SK-N-SH (cell line): ENCODE data around the gene ACVR1B. TPM values are rescaled to one million over a fixed set of nuclear protein-coding genes. Genes with fewer than 3 reads are reported as not detected.

Experiments
- CTCF ChIA-PET: fragments of 300-600, 350-600 bp; formaldehyde crosslinking; extraction: SDS; loops from one replicate; lab custom pipeline; 2021; lab: Yijun Ruan, JAX
- POLR2A ChIA-PET: fragments of 350-600 bp; sonication (Branson Sonifier 250); formaldehyde crosslinking; extraction: SDS; loops from one replicate; lab custom pipeline; 2020; ENCODE audit warnings: antibody characterized with exemption, inconsistent platforms; lab: Yijun Ruan, JAX
- DNase-seq: peaks from one replicate; pipeline ENCODE4 v3.0.0; 2012
- H2AFZ ChIP-seq: fragments of 200-600 bp; sonication (generic); 2 replicates; pipeline ENCODE4 v1.8.1; 2016; ENCODE audit warnings: antibody characterized with exemption, mild to moderate bottlenecking, low read depth
- H3F3A ChIP-seq: fragments of 200-600 bp; sonication (generic); replicated peaks from 2 replicates; pipeline ENCODE3; 2016; ENCODE audit warnings: antibody characterized with exemption, mild to moderate bottlenecking; ENCODE audit not compliant: insufficient read depth
- H3K27ac ChIP-seq, 2 experiments: fragments of 200-500 bp in 1 of 2; fragments of 200-600 bp in 1 of 2; sonication (Bioruptor generic) in 1 of 2; sonication (generic), shearing (Covaris generic) in 1 of 2; 2 replicates each; pipeline versions ENCODE4 v1.5.1 to v1.6.1; 2014 to 2016; ENCODE audit warnings: low read depth in 2 of 2, inconsistent platforms in 1 of 2, low read length in 1 of 2, mild to moderate bottlenecking in 1 of 2, mixed read lengths in 1 of 2
- H3K27me3 ChIP-seq: fragments of 200-600 bp; sonication (generic), shearing (Covaris generic); 2 replicates; pipeline ENCODE4 v1.6.1; 2016; ENCODE audit warnings: mixed run types; ENCODE audit not compliant: insufficient read depth
- H3K36me3 ChIP-seq, 2 experiments: fragments of 200-500 bp in 1 of 2; fragments of 200-600 bp in 1 of 2; sonication (Bioruptor generic) in 1 of 2; sonication (generic) in 1 of 2; replicated peaks in 1 of 2; 2 replicates each; pipeline versions ENCODE3 to v1.5.1; 2014 to 2016; ENCODE audit warnings: low read length in 1 of 2, mild to moderate bottlenecking in 1 of 2; ENCODE audit not compliant: insufficient read depth in 2 of 2, control insufficient read depth in 1 of 2
- H3K4me1 ChIP-seq, 2 experiments: fragments of 200-500 bp in 1 of 2; fragments of 200-600 bp in 1 of 2; sonication (Bioruptor generic) in 1 of 2; sonication (generic), shearing (Covaris generic) in 1 of 2; 2 replicates each; pipeline versions ENCODE4 v1.5.1 to v1.6.1; 2014 to 2016; ENCODE audit warnings: low read depth in 1 of 2, low read length in 1 of 2, mixed run types in 1 of 2; ENCODE audit not compliant: insufficient read depth in 2 of 2, control insufficient read depth in 1 of 2
- H3K4me2 ChIP-seq: fragments of 200-600 bp; sonication (generic), shearing (Covaris generic); 2 replicates; pipeline ENCODE4 v1.6.1; 2017; ENCODE audit warnings: mixed run types
- H3K4me3 ChIP-seq, 2 experiments: fragments of 200-500 bp in 1 of 2; fragments of 200-600 bp in 1 of 2; sonication (Bioruptor generic) in 1 of 2; sonication (generic), shearing (Covaris generic) in 1 of 2; 2 replicates each; pipeline versions ENCODE4 v1.5.1 to v1.8.1; 2014 to 2016; ENCODE audit warnings: low read depth in 2 of 2, inconsistent platforms in 1 of 2, low read length in 1 of 2, mild to moderate bottlenecking in 1 of 2, mixed read lengths in 1 of 2, moderate library complexity in 1 of 2
- H3K79me2 ChIP-seq: fragments of 200-600 bp; sonication (generic); 2 replicates; pipeline ENCODE4 v1.8.1; 2017; ENCODE audit warnings: mild to moderate bottlenecking; ENCODE audit not compliant: insufficient read depth
- H3K9ac ChIP-seq: fragments of 200-600 bp; sonication (generic); 2 replicates; pipeline ENCODE4 v1.6.1; 2017; ENCODE audit warnings: mixed run types
- H3K9me2 ChIP-seq: fragments of 200-600 bp; sonication (generic); 2 replicates; pipeline ENCODE4 v1.6.1; 2017; ENCODE audit warnings: mixed run types
- H3K9me3 ChIP-seq: fragments of 200-600 bp; sonication (generic); 2 replicates; pipeline ENCODE4 v1.6.1; 2017; ENCODE audit warnings: mixed run types, mild to moderate bottlenecking, moderate library complexity
- H4K20me1 ChIP-seq: fragments of 200-600 bp; sonication (generic); 2 replicates; pipeline ENCODE4 v1.6.1; 2017; ENCODE audit warnings: mild to moderate bottlenecking, mixed run types; ENCODE audit not compliant: insufficient read depth
- MEF2A ChIP-seq: IDR thresholded peaks from 2 replicates; pipeline ENCODE4 v1.4.0; 2012; ENCODE audit warnings: low read depth, borderline replicate concordance
- NFIC ChIP-seq: IDR thresholded peaks from 2 replicates; pipeline ENCODE4 v1.4.0; 2012; ENCODE audit warnings: borderline replicate concordance
- REST ChIP-seq: IDR thresholded peaks from 2 replicates; pipeline ENCODE4 v1.6.1; 2012; ENCODE audit warnings: mild to moderate bottlenecking, low read depth, low read length, moderate library complexity
- RXRA ChIP-seq: IDR thresholded peaks from 2 replicates; pipeline ENCODE4 v1.4.0; 2012; ENCODE audit warnings: low read depth, mild to moderate bottlenecking, borderline replicate concordance
- SIN3A ChIP-seq: IDR thresholded peaks from 2 replicates; pipeline ENCODE4 v1.6.1; 2012; ENCODE audit warnings: low read depth, mild to moderate bottlenecking, low read length, moderate library complexity, borderline replicate concordance
- SMC3 ChIP-seq: IDR thresholded peaks from 2 replicates; pipeline ENCODE4 v1.6.1; 2012; ENCODE audit warnings: low read depth, low read length, improper control_type of control experiment
- TEAD4 ChIP-seq: IDR thresholded peaks from 2 replicates; pipeline ENCODE4 v1.4.0; 2012; ENCODE audit warnings: mild to moderate bottlenecking, borderline replicate concordance; ENCODE audit not compliant: insufficient read depth
- USF1 ChIP-seq: IDR thresholded peaks from 2 replicates; pipeline ENCODE4 v1.4.0; 2012; ENCODE audit warnings: low read depth, borderline replicate concordance
- YY1 ChIP-seq: IDR thresholded peaks from 2 replicates; pipeline ENCODE4 v1.4.0; 2012; ENCODE audit warnings: low read depth, mild to moderate bottlenecking
- ZBTB33 ChIP-seq: IDR thresholded peaks from 2 replicates; pipeline ENCODE4 v1.4.0; 2012; ENCODE audit warnings: low read depth, borderline replicate concordance
- WGBS: methylation state at CpG from one replicate; pipeline ENCODE4 v1.1.6; 2017; ENCODE audit warnings: low lambda C conversion rate; 5-methylcytosine and 5-hydroxymethylcytosine counted together
- polyA plus RNA-seq, 3 experiments: library from polyadenylated mRNA; depleted of rRNA; stranded (reverse); fragments of >200 nt; gene quantifications; 2 replicates each; pipeline ENCODE4 v1.2.3, GENCODE V29; 2012

The ACVR1B gene
- polyA plus RNA-seq, 1 of the 3 experiments (the other 2 are of a cell fraction): 12.1 TPM

- Histone ChIP-seq H3K9me3 (no peaks in the 10 kb centered on the region), H3K4me3 (no peak overlapping the region), H3K4me2 (no peak overlapping the region), H3K27me3 (no peaks in the 10 kb centered on the region), H3K79me2 (peaks cover 21% of the 10 kb centered on the region; the same call in 1 of the 2 replicates), H3K9ac (no peak overlapping the region), H3K4me1 (peaks cover 1 to 16% of the 10 kb centered on the region in 2 experiments; a peak in 3 of 4 replicates), H2AFZ (no peak overlapping the region), H3K9me2 (no peaks in the 10 kb centered on the region), H4K20me1 (peaks cover 5% of the 10 kb centered on the region; the same call in 1 of the 2 replicates), H3K36me3 (no peaks in the 10 kb centered on the region), H3F3A (no peaks in the 10 kb centered on the region), H3K27ac (no peak overlapping the region)
- POLR2A ChIA-PET: no interaction called here
- 90% methylated on average over 14 of the region's 21 CpGs for WGBS
- TF ChIP-seq REST (no peak), SIN3A (no peak), RXRA (no peak), MEF2A (no peak), NFIC (no peak), SMC3 (no peak), YY1 (no peak), ZBTB33 (no peak), USF1 (no peak), TEAD4 (no peak)
- CTCF ChIA-PET: interaction anchor here (1.0 to 30.2 kb wide), 5 partner anchors 19 to 284 kb away, joined by 3 to 949 read pairs (median 4); partner anchors contain the start of genes ATG101 and SMIM41
- no peak for DNase-seq
Observed at GRCh38 chr12:52043386-52044212, 92.1 kb downstream of the ACVR1B start.
